Neural crest cell (in vitro differentiated cells): ENCODE measurements around the gene EHBP1L1. TPM values are rescaled to one million over a fixed set of nuclear protein-coding genes. Genes with fewer than 3 reads are reported as not detected.

Experiments
- DNase-seq: peaks from one replicate; pipeline ENCODE4 v3.0.0; 2021; ENCODE audit warnings: low read depth, mixed read lengths, low spot score
- H3K27ac Mint-ChIP-seq: one replicate; pipeline ENCODE4 v1.8.0; 2021; ENCODE audit warnings: mild to moderate bottlenecking, mixed read lengths; ENCODE audit not compliant: unreplicated experiment
- H3K27me3 Mint-ChIP-seq: 2 replicates; pipeline ENCODE4 v1.8.0; 2021; ENCODE audit warnings: low read depth, mild to moderate bottlenecking, mixed read lengths
- H3K36me3 Mint-ChIP-seq: 2 replicates; pipeline ENCODE4 v1.8.0; 2021; ENCODE audit warnings: low read depth, mild to moderate bottlenecking, mixed read lengths
- H3K4me1 Mint-ChIP-seq: 2 replicates; pipeline ENCODE4 v1.8.0; 2021; ENCODE audit warnings: mixed read lengths
- H3K4me3 Mint-ChIP-seq: one replicate; pipeline ENCODE4 v1.8.0; 2021; ENCODE audit warnings: mild to moderate bottlenecking, mixed read lengths
- H3K9me3 Mint-ChIP-seq: 2 replicates; pipeline ENCODE4 v1.8.0; 2021; ENCODE audit warnings: mixed read lengths
- total RNA-seq: library from RNA; stranded (reverse); gene quantifications from 2 replicates; pipeline ENCODE4 v1.2.1, GENCODE V29; 2021
- TF ChIP-seq, protein P1 (sequence below): fragments of 200-600 bp; sonication (generic); conservative IDR thresholded peaks from 2 replicates; pipeline ENCODE4 v1.5.0; 2021; ENCODE audit warnings: antibody characterized with exemption, mild to moderate bottlenecking

EHBP1L1 gene
- total RNA-seq, 1 donor from 2014 or later, result 13.6 TPM

DNA sequence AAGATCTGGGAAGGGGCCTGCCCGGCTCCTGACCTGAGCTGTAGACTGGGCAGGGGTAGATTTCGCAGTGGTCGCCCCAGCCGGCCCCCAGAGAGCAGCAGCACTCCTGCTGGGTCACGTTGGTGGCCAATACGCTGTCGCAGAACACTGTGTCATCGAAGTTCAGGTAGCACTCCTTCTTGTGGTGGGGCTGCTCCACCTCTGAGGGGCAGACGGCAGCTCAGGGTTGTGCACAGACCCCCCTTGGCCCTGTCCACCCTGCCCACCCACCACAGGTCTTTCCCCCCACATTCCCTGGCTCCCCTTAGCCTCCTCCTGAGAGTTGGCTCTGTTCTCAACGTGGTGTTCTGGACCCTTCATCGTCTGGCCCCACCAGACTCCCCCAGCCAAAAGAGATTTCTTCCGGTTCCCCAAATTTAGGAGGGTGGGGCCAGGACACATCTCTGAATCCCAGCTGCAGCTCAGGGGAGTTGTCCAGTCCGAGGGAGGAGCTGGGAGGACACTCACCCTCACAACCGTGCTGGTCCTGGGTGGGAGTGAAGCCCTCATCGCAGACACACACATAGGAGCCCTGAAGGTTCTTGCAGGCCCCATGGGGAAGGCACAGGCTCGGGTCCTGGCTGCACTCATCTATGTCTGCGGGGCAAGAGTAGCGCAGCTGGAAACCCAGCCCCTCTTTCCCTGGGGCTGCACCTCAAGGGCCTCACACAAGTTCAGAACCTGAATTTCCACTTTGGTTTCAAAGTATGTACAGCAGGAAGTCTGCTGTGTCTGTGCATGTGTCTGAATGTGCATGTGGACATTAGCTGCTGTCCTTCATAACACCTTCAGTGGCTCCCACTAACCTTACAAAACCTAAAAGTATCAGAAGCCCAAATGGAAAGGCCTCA lies 34.5 kb upstream of the EHBP1L1 start:
- H3K4me3 Mint-ChIP-seq, result peak overlapping the region; percentile 78
- TF ChIP-seq, protein P1, sequence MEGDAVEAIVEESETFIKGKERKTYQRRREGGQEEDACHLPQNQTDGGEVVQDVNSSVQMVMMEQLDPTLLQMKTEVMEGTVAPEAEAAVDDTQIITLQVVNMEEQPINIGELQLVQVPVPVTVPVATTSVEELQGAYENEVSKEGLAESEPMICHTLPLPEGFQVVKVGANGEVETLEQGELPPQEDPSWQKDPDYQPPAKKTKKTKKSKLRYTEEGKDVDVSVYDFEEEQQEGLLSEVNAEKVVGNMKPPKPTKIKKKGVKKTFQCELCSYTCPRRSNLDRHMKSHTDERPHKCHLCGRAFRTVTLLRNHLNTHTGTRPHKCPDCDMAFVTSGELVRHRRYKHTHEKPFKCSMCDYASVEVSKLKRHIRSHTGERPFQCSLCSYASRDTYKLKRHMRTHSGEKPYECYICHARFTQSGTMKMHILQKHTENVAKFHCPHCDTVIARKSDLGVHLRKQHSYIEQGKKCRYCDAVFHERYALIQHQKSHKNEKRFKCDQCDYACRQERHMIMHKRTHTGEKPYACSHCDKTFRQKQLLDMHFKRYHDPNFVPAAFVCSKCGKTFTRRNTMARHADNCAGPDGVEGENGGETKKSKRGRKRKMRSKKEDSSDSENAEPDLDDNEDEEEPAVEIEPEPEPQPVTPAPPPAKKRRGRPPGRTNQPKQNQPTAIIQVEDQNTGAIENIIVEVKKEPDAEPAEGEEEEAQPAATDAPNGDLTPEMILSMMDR, result no peak
- H3K36me3 Mint-ChIP-seq, result no peaks in the 10 kb centered on the region
- DNase-seq, result no peak
- peaks cover 15% of the 10 kb centered on the region for H3K4me1 Mint-ChIP-seq
- H3K27ac Mint-ChIP-seq, result no peak overlapping the region
- H3K9me3 Mint-ChIP-seq, result no peaks in the 10 kb centered on the region
- H3K27me3 Mint-ChIP-seq, result peaks cover 77% of the 10 kb centered on the region

DNA sequence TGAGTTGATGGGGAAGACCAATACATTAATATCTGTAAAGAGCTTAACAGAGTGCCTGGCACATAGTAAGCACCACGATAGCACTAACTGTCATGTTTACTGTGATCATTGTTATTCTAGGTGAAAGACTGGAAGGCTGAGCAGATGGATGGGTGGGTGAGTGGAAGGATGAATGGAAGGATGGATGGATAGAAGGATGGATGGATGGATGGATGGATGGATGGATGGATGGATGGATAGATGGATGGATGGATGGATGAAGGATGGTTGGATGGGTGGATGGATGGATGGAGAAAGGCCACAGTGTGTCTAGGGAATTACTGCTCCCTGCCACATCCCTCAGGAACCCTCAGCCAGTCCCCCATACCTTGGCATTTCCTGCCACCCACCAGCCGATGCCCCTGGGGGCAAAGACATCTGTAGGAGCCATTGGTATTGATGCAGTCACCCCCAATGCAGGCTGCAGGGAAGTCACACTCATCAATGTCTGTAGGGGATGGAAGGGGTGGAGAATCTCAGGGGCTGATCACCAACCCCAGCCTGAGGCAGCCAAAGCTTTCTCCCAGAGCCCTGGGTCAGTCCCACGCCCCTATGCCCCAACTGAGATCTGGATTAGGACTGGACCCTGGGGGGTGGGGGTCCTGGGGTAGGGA lies 33.0 kb upstream of the EHBP1L1 start:
- Mint-ChIP-seq H3K27ac (no peak overlapping the region), H3K36me3 (no peaks in the 10 kb centered on the region), H3K9me3 (no peaks in the 10 kb centered on the region), H3K4me3 (no peak overlapping the region), H3K27me3 (peaks cover 72% of the 10 kb centered on the region), H3K4me1 (peaks cover 15% of the 10 kb centered on the region)
- TF ChIP-seq, protein P1, result no peak
- DNase-seq, result no peak

DNA sequence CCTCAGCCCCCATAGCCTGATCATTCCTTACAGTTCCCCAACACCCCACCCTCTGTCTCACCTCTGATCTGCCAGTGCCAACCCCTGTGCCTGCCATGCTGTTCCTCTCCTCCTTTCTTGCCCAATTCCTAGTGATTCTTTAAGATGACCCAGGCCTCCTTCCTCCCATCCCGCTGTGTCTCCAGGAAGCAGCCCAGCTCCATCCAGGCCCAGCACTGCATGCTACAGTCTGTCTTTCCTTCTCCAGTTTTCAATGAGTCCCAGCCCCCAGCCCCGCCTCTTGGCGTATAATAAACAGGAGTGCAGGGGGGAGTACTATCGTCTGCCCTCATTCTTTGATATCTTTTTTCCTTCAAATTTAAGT lies 30.0 kb upstream of the EHBP1L1 start:
- Mint-ChIP-seq H3K36me3 (no peaks in the 10 kb centered on the region), H3K4me1 (peaks cover 22% of the 10 kb centered on the region), H3K27ac (no peak overlapping the region), H3K27me3 (peaks cover 71% of the 10 kb centered on the region), H3K9me3 (no peaks in the 10 kb centered on the region), H3K4me3 (peak overlapping the region; percentile 38)
- no peak for DNase-seq
- TF ChIP-seq, protein P1, result no peak

GRCh38 chr11:65546217-65546958 lies 29.5 kb upstream of the EHBP1L1 start:
- Mint-ChIP-seq H3K4me3 (peak overlapping the region; percentile 38), H3K36me3 (no peaks in the 10 kb centered on the region), H3K27ac (no peak overlapping the region), H3K27me3 (peaks cover 70% of the 10 kb centered on the region), H3K4me1 (peaks cover 26% of the 10 kb centered on the region), H3K9me3 (no peaks in the 10 kb centered on the region)
- TF ChIP-seq, protein P1, result no peak
- DNase-seq, result peak; percentile 80

- no peaks in the 10 kb centered on the region for H3K9me3 Mint-ChIP-seq
- H3K4me3 Mint-ChIP-seq, result no peak overlapping the region
- H3K4me1 Mint-ChIP-seq, result peaks cover 33% of the 10 kb centered on the region
- no peaks in the 10 kb centered on the region for H3K36me3 Mint-ChIP-seq
- peaks cover 67% of the 10 kb centered on the region for H3K27me3 Mint-ChIP-seq
- TF ChIP-seq, protein P1, result no peak
- DNase-seq, result no peak
- H3K27ac Mint-ChIP-seq, result no peak overlapping the region
Measured at GRCh38 chr11:65547446-65548125, 28.3 kb upstream of the EHBP1L1 start.
